NCI-H146 treated with DMSO at 0.1 percent for 48 hours (cell line): ENCODE measurements around the gene DNAH11.
"Not testable (repeated sequence)": the region's sequence is repeated elsewhere in the genome, so short reads cannot be mapped to it uniquely, and the experiment has no call there.

Experiments
- DNase-seq: peaks from one replicate; lab custom pipeline; 2025; ENCODE audit not compliant: unreplicated experiment; lab: John Stamatoyannopoulos, UW

DNAH11 gene

DNA sequence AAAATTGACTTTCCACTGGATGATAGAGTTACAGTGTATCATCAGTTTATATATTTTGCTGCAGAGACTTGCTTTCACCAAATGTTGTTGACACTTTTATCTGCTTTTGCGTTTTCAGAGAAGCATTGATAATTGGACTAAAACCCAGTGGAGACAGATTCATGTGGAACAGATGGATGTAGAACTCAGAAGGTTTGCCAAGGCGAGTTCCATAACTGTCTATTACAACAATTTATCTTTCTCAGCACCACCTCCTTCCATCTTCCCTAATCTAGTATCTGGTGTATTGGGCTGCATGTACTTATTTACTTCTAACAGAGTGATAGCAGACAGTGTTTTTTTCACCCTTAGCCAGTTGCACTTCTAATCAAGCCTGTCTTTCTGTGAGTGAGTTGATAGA, 73.3 kb downstream of the DNAH11 start:
- no peak for DNase-seq

GRCh38 chr7:21616796-21617436, 74.1 kb downstream of the DNAH11 start:
- no peak for DNase-seq

GRCh38 chr7:21617513-21617912, 74.7 kb downstream of the DNAH11 start:
- DNase-seq: no peak

GRCh38 chr7:21617916-21618390, 75.1 kb downstream of the DNAH11 start:
- no peak for DNase-seq

- DNase-seq: no peak
Observed at GRCh38 chr7:21618706-21619105, 75.9 kb downstream of the DNAH11 start.

- DNase-seq: no peak
Observed at GRCh38 chr7:21620054-21620453, 77.2 kb downstream of the DNAH11 start.

- no peak for DNase-seq
Observed at GRCh38 chr7:21624320-21624719, 81.5 kb downstream of the DNAH11 start.

DNA sequence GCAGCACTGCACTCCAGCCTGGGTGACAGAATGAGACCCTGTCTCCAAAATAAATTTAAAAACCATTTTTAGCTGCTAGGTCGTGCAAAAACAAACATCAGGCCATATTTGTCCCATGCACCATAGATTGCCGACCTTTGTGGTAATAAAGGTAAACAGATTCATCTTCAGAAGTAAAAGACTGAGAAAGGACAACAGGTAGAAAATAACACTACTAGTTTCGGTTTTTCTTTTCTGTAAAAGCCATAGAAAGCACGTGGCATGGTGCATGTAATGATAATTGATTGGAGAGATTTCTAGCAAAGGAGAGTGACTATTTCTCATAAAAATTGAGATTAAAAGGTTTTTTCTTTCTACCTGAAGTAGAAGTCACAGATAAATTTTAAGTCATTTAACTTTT, 93.9 kb downstream of the DNAH11 start:
- no peak for DNase-seq

- no peak for DNase-seq
Observed at GRCh38 chr7:21639206-21639868, 96.5 kb downstream of the DNAH11 start.

DNA sequence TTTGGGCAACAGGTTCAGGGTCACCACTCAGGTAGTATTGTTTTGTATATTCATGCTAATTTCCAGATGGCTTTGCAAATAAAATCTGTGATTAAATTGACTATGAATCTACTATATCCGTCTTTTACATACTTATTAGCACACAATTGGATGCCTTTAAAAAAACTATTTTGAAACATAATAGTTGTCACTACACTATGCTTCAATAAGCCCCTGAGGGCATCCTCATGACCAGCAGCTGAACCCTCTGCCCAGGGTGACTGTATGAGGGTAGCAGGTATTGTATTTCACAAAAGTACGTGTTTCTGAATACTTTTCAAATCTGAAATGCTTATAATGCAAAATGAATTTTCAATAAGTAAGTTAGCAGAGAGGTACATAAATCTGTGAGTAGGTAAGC, 97.3 kb downstream of the DNAH11 start:
- DNase-seq: peak; percentile 32

GRCh38 chr7:21641546-21641945, 98.7 kb downstream of the DNAH11 start:
- no peak for DNase-seq

- peak; percentile 71 for DNase-seq
Observed at GRCh38 chr7:21642422-21642821, 99.6 kb downstream of the DNAH11 start.

- no peak for DNase-seq
Observed at GRCh38 chr7:21651697-21652096, 108.9 kb downstream of the DNAH11 start.

- no peak for DNase-seq
Observed at GRCh38 chr7:21653623-21654022, 110.8 kb downstream of the DNAH11 start.

DNA sequence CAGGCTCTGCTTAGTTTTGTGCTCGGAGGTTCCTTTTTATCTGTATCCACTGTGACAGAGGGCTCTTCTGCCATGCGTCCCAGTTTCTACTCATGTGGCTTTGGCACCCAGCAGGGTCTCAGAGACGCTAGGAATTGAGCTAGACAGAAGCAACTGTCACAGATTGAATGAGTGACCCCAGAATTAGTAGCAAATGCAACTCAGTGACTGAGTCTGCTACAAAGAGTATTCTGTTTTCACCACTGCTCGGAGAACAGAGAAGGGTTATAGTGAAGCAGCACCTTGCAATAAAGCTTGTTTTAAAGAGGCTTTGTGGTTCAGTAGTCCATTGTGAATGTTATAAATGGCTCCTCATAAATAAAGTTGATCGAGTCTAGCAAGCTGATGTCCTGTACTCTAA, 113.2 kb downstream of the DNAH11 start:
- DNase-seq: no peak

- no peak for DNase-seq
Observed at GRCh38 chr7:21656796-21657195, 114.0 kb downstream of the DNAH11 start.

DNA sequence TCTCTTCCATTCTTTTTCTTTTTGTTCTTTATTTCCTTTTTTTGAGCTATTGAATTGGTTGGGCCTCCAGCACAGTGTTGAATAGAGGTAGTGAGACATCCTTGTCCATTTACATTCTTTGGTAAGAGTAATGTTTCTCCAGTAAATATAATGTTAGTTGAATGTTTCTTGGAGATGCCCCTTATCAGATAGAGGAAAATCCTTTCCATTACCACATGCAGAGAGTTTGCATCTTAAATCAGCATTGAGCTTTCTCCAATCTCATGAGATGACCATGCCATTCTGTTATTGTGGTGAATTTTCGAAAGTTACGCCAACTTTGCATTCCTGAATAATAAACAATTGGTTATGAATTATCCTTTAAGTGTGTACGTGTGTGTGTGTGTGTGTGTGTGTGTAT, 127.7 kb downstream of the DNAH11 start:
- no peak for DNase-seq

DNA sequence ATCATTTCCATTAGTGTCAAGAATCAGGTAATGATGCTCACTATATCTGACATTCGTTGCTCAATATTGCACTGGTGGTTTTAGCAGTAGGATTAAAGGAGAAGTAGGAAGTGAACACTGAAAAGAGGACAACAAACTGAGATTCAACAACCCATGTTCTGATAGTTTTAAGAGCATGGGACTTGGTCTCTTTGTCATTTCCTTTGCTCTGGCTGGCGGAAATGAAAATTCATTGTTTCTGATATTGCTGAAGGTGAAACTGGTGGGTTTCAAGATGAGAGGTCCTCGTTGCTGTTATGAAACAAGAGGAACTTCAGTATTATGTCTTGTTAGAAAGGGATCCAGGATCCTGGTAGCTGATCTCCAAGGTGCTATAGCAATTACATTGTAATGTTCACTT, 129.0 kb downstream of the DNAH11 start:
- DNase-seq: no peak

DNA sequence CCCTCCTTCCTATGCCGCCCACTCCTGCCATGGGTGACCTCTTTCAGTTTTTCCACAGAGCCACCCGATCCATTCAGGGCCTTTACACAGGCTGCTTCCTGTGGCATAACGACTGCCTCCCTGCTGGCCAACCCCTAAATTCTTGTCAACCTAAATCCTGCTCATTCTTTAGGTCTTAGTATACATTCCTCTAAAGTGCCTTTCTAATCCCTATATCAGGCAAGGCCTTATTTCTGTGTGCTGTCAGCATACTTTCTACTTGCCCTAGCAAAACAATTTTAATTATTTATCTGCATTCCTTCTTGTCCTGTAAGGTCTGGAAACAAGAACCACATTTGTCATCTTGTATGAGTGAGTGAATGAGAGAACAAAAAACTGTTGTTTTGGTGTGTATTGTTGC, 132.4 kb downstream of the DNAH11 start:
- DNase-seq: no peak

DNA sequence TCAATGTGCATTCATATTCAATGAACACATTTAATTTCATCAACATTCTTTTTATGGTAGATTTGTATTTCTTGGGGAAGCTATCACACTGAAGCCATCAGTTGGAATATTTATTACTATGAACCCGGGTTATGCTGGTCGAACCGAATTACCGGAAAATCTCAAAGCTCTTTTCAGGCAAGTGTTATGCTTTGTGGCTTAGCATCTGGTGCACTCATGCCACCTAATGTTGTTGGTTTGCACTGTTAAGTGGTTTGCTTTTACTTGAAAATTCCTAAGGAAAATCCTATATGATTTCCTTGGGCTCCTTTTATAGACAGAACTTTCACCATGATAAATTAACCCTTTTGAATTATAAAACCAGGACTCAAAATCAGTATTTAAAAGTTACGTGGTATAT, 147.9 kb downstream of the DNAH11 start:
- no peak for DNase-seq

DNA sequence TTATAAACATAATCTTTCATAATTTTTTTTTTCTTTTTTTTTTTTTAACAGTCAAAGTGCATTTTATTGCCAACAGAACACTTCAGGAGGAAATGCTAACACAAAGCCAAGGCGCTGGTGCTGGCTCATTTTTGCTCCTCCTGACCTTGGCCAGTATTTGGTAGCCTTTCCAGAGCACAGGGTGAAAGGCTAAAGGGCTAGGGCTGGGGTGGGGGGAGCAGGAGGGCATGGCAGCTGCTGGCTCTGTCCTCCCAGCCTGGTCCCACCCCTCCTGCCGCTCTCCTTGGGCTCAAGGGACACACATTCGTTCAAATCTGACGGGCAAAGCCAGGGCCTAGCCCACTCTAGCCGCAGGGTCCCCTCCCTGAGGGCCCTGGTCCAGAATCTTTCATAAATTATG, 148.3 kb downstream of the DNAH11 start:
- DNase-seq: not testable (repeated sequence)

GRCh38 chr7:21700587-21700986, 157.7 kb downstream of the DNAH11 start:
- DNase-seq: not testable (repeated sequence)

DNA sequence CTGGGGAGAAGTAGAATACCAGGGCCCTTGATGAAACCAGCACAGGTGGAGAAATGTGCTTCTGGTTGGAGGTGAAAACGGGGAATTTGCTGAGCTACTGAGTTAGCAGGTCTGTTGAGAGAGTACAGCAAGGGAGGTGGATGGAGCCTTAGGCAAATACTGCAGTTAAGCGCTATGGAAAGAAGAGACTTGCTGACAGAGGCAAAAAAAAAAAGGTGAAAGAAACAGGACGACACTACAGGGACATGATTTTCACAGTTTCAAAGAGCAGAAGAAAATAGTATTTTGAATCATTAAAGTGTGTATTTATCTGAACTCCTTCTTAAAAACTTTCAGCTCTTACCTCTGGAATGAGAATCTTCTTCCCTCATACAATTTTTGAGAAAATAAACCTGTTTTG, 159.5 kb downstream of the DNAH11 start:
- no peak for DNase-seq
